Karpas-422 (cell line): Measurements from ENCODE around the gene CARS1. TPM values are rescaled to one million over a fixed set of nuclear protein-coding genes. Genes with fewer than 3 reads are reported as not detected.

Experiments used
- DNase-seq: peaks from one replicate; pipeline ENCODE4 v3.0.0-alpha.2; 2015
- H2AFZ ChIP-seq: fragments of 200-600 bp; sonication (generic); 2 replicates; pipeline ENCODE4 v1.6.1; 2014; ENCODE audit warnings: antibody characterized with exemption, low read length, mixed read lengths
- H3K27ac ChIP-seq: fragments of 200-600 bp; sonication (generic); 2 replicates; pipeline ENCODE4 v1.5.1; 2014; ENCODE audit warnings: mild to moderate bottlenecking, low read length, moderate library complexity
- H3K27me3 ChIP-seq: fragments of 200-600 bp; sonication (generic); 2 replicates; pipeline ENCODE4 v1.6.1; 2014; ENCODE audit warnings: low read length, mixed read lengths
- H3K36me3 ChIP-seq: fragments of 200-600 bp; sonication (generic); 2 replicates; pipeline ENCODE4 v1.6.1; 2014; ENCODE audit warnings: low read length, mixed read lengths; ENCODE audit not compliant: insufficient read depth
- H3K4me1 ChIP-seq: fragments of 200-600 bp; sonication (generic); 2 replicates; pipeline ENCODE4 v1.6.1; 2014; ENCODE audit warnings: mild to moderate bottlenecking, low read length, mixed read lengths
- H3K4me2 ChIP-seq: fragments of 200-600 bp; sonication (generic); 2 replicates; pipeline ENCODE4 v1.6.1; 2014; ENCODE audit warnings: low read length, low read depth, mild to moderate bottlenecking; ENCODE audit not compliant: poor library complexity, severe bottlenecking
- H3K4me3 ChIP-seq: fragments of 200-600 bp; sonication (generic); 2 replicates; pipeline ENCODE4 v1.5.1; 2014; ENCODE audit warnings: mild to moderate bottlenecking, antibody characterized with exemption, low read length, mixed read lengths
- H3K79me2 ChIP-seq: fragments of 200-600 bp; sonication (generic); 2 replicates; pipeline ENCODE4 v1.6.1; 2014; ENCODE audit warnings: mild to moderate bottlenecking, low read length, mixed read lengths
- H3K9ac ChIP-seq: fragments of 200-600 bp; sonication (generic); 2 replicates; pipeline ENCODE4 v1.6.0; 2014; ENCODE audit warnings: low read length
- H3K9me2 ChIP-seq: fragments of 200-600 bp; sonication (generic), shearing (Covaris generic); replicated peaks from 2 replicates; pipeline ENCODE4 v1.6.0; 2014; ENCODE audit warnings: mild to moderate bottlenecking, low read length, moderate library complexity; ENCODE audit not compliant: insufficient read depth
- H3K9me3 ChIP-seq: fragments of 300-700, 200-600 bp; sonication (generic); 2 replicates; pipeline ENCODE4 v1.6.1; 2014; ENCODE audit warnings: low read length, mixed read lengths
- H4K20me1 ChIP-seq: fragments of 200-600 bp; sonication (generic); 2 replicates; pipeline ENCODE4 v1.6.1; 2014; ENCODE audit warnings: mild to moderate bottlenecking, antibody characterized with exemption, low read length, low read depth; ENCODE audit not compliant: insufficient read depth
- total RNA-seq: library from RNA; depleted of rRNA; stranded (reverse); fragments of >200 nt; shearing (Covaris generic); gene quantifications from 2 replicates; pipeline ENCODE4 v1.2.3, GENCODE V29; 2014; ENCODE audit warnings: low replicate concordance

The CARS1 gene
- total RNA-seq, 1 experiment from 2014 or later, result 55.8 TPM

GRCh38 chr11:2989551-2989950 is 67.7 kb downstream of the CARS1 start:
- H3K9me2 ChIP-seq, result no peaks in the 10 kb centered on the region
- peaks cover 35% of the 10 kb centered on the region for H3K4me1 ChIP-seq
- peak overlapping the region; percentile 81 for H3K4me2 ChIP-seq
- peaks cover 39% of the 10 kb centered on the region for H4K20me1 ChIP-seq
- H3K36me3 ChIP-seq, result peaks cover 29% of the 10 kb centered on the region; the same call in 1 of the 2 replicates
- no peaks in the 10 kb centered on the region for H3K27me3 ChIP-seq
- 0 out of 2 replicates have a peak overlapping the region, but pooled peaks have one; percentile 12 for H3K27ac ChIP-seq
- no peak for DNase-seq
- no peak overlapping the region for H2AFZ ChIP-seq
- H3K9me3 ChIP-seq, result no peaks in the 10 kb centered on the region
- H3K79me2 ChIP-seq, result peaks cover 73% of the 10 kb centered on the region
- peak overlapping the region; percentile 93 for H3K9ac ChIP-seq
- H3K4me3 ChIP-seq, result peak overlapping the region; percentile 84

DNA sequence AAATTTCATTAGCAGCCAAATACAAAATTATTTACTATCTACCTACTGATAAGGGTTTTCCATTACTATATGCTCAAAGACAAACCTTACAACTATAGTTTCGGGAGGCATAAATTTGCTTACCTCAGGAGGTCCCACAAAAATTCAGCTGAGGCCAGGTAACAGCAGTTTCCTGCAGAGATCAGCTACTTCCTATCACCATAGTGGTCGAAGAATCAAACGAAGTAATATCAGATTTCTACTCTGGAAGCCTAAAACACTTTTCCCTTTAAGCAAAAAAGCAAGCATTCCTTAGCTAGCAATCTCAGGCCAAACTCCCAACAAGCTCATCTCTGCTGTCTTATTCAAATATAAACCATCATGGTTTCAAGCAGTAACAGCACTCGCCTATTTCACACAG is 68.2 kb downstream of the CARS1 start:
- Histone ChIP-seq H3K4me2 (peak overlapping the region; percentile 81), H3K9ac (peak overlapping the region; percentile 93), H3K36me3 (peaks cover 29% of the 10 kb centered on the region; the same call in 1 of the 2 replicates), H3K4me1 (peaks cover 35% of the 10 kb centered on the region), H3K27me3 (no peaks in the 10 kb centered on the region), H4K20me1 (peaks cover 41% of the 10 kb centered on the region), H3K4me3 (peak overlapping the region; percentile 84), H3K9me3 (no peaks in the 10 kb centered on the region), H3K27ac (peak overlapping the region; percentile 12; the same call in 1 of the 2 replicates), H3K79me2 (peaks cover 78% of the 10 kb centered on the region), H2AFZ (no peak overlapping the region), H3K9me2 (no peaks in the 10 kb centered on the region)
- no peak for DNase-seq

DNA sequence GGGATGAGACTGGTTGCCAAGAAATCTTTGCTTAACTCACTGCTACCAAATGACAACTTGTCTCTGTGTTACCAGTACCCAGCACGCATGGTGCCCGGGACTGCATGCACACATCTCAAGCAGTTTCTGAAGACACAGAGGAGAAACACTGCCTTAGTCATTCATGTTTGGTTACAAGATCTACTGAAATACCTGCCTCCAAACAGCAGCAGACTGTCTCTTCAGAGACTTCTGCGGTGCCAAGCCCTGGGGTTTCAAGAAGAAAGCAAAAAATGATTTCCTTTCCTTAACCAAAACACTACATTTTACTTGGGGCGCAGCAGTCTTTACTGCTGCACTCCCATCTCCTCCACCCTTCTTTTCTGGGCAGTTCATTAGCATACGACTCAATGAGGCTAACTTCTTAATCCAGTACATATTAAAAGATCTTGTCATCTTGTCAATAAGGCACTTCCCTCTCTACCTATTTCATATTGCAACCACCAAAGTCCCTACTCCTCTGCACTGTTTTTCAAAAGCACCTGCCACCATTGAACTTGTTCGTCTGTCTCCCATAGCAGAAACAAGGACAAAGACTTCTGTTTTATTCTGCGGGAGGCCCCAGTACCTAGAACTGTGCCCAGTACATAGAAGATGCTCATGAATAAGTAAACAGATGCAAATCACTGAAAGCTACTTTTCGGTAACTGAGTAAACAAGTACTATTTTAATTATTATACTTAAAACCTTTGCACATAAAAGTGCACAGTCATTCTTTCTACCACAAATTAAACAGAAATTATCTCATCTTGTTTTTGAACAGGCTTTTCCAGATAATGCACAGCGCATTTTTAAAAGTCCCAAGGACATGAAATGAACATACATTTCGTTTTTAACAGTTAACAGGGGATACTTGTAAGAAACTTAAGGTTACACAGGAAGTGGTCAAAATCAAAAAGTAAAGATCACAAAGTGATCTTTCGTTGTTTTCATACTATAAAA is 69.1 kb downstream of the CARS1 start:
- Histone ChIP-seq H3K4me2 (peak overlapping the region; percentile 81), H2AFZ (no peak overlapping the region), H3K36me3 (peaks cover 29% of the 10 kb centered on the region; the same call in 1 of the 2 replicates), H3K9me3 (no peaks in the 10 kb centered on the region), H4K20me1 (peaks cover 48% of the 10 kb centered on the region), H3K4me1 (peaks cover 31% of the 10 kb centered on the region), H3K79me2 (peaks cover 87% of the 10 kb centered on the region), H3K27ac (no peak overlapping the region), H3K4me3 (peak overlapping the region; percentile 84), H3K27me3 (no peaks in the 10 kb centered on the region), H3K9ac (peak overlapping the region; percentile 93; the same call in 1 of the 2 replicates), H3K9me2 (no peaks in the 10 kb centered on the region)
- no peak for DNase-seq

- peaks cover 31% of the 10 kb centered on the region; the same call in 1 of the 2 replicates for H3K36me3 ChIP-seq
- no peak overlapping the region for H2AFZ ChIP-seq
- H4K20me1 ChIP-seq, result peaks cover 57% of the 10 kb centered on the region
- H3K4me2 ChIP-seq, result no peak overlapping the region
- peaks cover 12% of the 10 kb centered on the region for H3K4me1 ChIP-seq
- no peak for DNase-seq
- H3K79me2 ChIP-seq, result peaks cover 98% of the 10 kb centered on the region
- no peaks in the 10 kb centered on the region for H3K9me2 ChIP-seq
- H3K27ac ChIP-seq, result no peak overlapping the region
- no peak overlapping the region for H3K9ac ChIP-seq
- no peaks in the 10 kb centered on the region for H3K9me3 ChIP-seq
- H3K4me3 ChIP-seq, result no peak overlapping the region
- no peaks in the 10 kb centered on the region for H3K27me3 ChIP-seq
Observed at GRCh38 chr11:2983908-2984307, 73.3 kb downstream of the CARS1 start.

GRCh38 chr11:2982214-2982613 is 75.0 kb downstream of the CARS1 start:
- Histone ChIP-seq H3K9me2 (no peaks in the 10 kb centered on the region), H3K4me3 (no peak overlapping the region), H2AFZ (no peak overlapping the region), H3K4me2 (no peak overlapping the region), H3K9ac (no peak overlapping the region), H3K4me1 (no peaks in the 10 kb centered on the region), H4K20me1 (peaks cover 57% of the 10 kb centered on the region), H3K27ac (no peak overlapping the region), H3K36me3 (peaks cover 32% of the 10 kb centered on the region), H3K79me2 (peaks cover 98% of the 10 kb centered on the region), H3K27me3 (no peaks in the 10 kb centered on the region), H3K9me3 (no peaks in the 10 kb centered on the region)
- no peak for DNase-seq

- no peaks in the 10 kb centered on the region for H3K9me3 ChIP-seq
- no peaks in the 10 kb centered on the region for H3K27me3 ChIP-seq
- no peak overlapping the region for H3K4me3 ChIP-seq
- no peak overlapping the region for H2AFZ ChIP-seq
- peaks cover 36% of the 10 kb centered on the region for H3K36me3 ChIP-seq
- no peaks in the 10 kb centered on the region for H3K4me1 ChIP-seq
- H3K79me2 ChIP-seq, result peaks cover 98% of the 10 kb centered on the region
- DNase-seq, result no peak
- H3K4me2 ChIP-seq, result no peak overlapping the region
- H3K9me2 ChIP-seq, result no peaks in the 10 kb centered on the region
- H3K27ac ChIP-seq, result no peak overlapping the region
- H4K20me1 ChIP-seq, result peaks cover 57% of the 10 kb centered on the region
- H3K9ac ChIP-seq, result no peak overlapping the region
Observed at GRCh38 chr11:2981130-2981529, 76.1 kb downstream of the CARS1 start.

DNA sequence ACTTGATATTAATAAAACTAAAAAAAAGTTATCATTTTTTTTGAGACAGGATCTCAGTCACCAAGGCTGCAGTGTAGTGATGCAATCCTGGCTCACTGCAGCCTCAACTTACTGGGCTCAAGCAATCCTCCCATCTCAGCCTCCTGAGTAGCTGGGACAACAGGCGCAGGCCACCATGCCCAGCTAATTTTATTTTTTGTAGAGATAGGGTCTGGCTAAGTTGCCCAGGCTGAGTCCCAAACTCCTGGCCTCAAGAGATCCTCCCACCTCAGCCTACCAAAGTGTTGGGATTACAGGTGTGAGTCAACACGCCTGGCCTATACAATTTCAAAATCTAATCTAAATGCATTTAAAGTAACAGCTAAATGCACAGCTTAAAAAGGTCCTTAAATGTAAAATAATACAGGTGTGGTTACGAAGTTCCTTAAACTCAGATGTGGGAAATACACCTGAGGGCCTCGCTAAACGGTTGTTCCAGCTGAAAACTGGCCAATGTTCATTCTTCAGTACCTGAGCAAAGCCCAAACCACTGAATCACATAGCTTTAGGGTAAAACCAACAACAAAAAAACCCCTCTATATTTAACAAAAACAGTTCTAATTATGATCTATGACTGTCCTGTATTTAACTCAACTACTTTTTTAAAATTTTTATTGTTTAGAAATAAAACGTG is 76.9 kb downstream of the CARS1 start:
- H3K4me2 ChIP-seq, result no peak overlapping the region
- H3K27ac ChIP-seq, result no peak overlapping the region
- H2AFZ ChIP-seq, result no peak overlapping the region
- peaks cover 64% of the 10 kb centered on the region for H4K20me1 ChIP-seq
- H3K79me2 ChIP-seq, result peaks cover 98% of the 10 kb centered on the region
- H3K27me3 ChIP-seq, result no peaks in the 10 kb centered on the region
- no peaks in the 10 kb centered on the region for H3K9me2 ChIP-seq
- no peak for DNase-seq
- no peak overlapping the region for H3K4me3 ChIP-seq
- no peaks in the 10 kb centered on the region for H3K9me3 ChIP-seq
- H3K36me3 ChIP-seq, result peaks cover 44% of the 10 kb centered on the region
- H3K4me1 ChIP-seq, result no peaks in the 10 kb centered on the region
- H3K9ac ChIP-seq, result no peak overlapping the region

DNA sequence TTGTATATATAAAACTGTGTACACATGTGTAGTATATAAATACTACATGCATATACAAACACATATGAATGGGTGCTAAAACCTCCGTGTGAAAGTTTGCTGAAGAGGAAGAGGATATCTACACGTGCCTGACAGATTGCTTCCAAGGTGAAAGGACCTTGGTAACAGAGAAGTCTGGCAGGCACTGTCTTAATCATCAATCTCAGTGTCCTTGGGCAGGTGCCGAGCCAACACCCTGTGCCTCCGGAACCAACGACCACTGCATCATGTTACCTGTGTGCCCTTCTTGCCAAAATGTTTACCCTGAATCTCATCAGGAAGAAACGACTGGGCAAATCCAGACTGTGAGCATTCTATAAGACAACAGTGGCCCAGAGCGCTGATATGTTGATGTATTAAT is 80.1 kb downstream of the CARS1 start:
- H3K4me3 ChIP-seq, result no peak overlapping the region
- H3K9me3 ChIP-seq, result no peaks in the 10 kb centered on the region
- peaks cover 47% of the 10 kb centered on the region for H4K20me1 ChIP-seq
- no peak overlapping the region for H3K9ac ChIP-seq
- no peak overlapping the region for H3K4me2 ChIP-seq
- H3K79me2 ChIP-seq, result peaks cover 96% of the 10 kb centered on the region
- no peaks in the 10 kb centered on the region for H3K27me3 ChIP-seq
- H3K36me3 ChIP-seq, result peaks cover 68% of the 10 kb centered on the region
- no peak for DNase-seq
- no peaks in the 10 kb centered on the region for H3K9me2 ChIP-seq
- no peak overlapping the region for H3K27ac ChIP-seq
- H3K4me1 ChIP-seq, result no peaks in the 10 kb centered on the region
- no peak overlapping the region for H2AFZ ChIP-seq
